SU-DHL-6 (cell line): ENCODE measurements around the gene SH3RF2.

Experiments used
- H2AFZ ChIP-seq: fragments of 200-600 bp; sonication (generic); 2 replicates; pipeline ENCODE4 v1.6.1; 2014; ENCODE audit warnings: low read depth, mild to moderate bottlenecking, moderate library complexity, mixed read lengths, antibody characterized with exemption, low read length; ENCODE audit not compliant: severe bottlenecking
- H3F3A ChIP-seq: fragments of 200-600 bp; shearing (Covaris generic); 2 replicates; pipeline ENCODE4 v1.6.0; 2016; ENCODE audit warnings: antibody characterized with exemption, mild to moderate bottlenecking; ENCODE audit not compliant: insufficient read depth
- H3K27ac ChIP-seq: fragments of 200-600 bp; sonication (generic); 2 replicates; pipeline ENCODE4 v1.5.1; 2016; ENCODE audit warnings: low read depth, mild to moderate bottlenecking, low read length, moderate library complexity, mixed read lengths
- H3K27me3 ChIP-seq: fragments of 200-600 bp; sonication (generic), shearing (Covaris generic); 2 replicates; pipeline ENCODE4 v1.6.0; 2014; ENCODE audit warnings: mild to moderate bottlenecking, low read length
- H3K36me3 ChIP-seq: fragments of 200-600 bp; sonication (generic); 2 replicates; pipeline ENCODE4 v1.6.1; 2014; ENCODE audit warnings: mild to moderate bottlenecking, low read length, mixed read lengths
- H3K4me2 ChIP-seq: fragments of 300-600, 200-600 bp; shearing (Covaris generic), sonication (generic); 2 replicates; pipeline ENCODE4 v1.6.0; 2014; ENCODE audit warnings: low read length, low read depth, mild to moderate bottlenecking; ENCODE audit not compliant: poor library complexity, severe bottlenecking
- H3K4me3 ChIP-seq: fragments of 200-600 bp; sonication (generic); 2 replicates; pipeline ENCODE4 v1.5.1; 2014; ENCODE audit warnings: antibody characterized with exemption, low read length, mild to moderate bottlenecking, mixed read lengths; ENCODE audit not compliant: insufficient read depth, poor library complexity, severe bottlenecking
- H3K79me2 ChIP-seq: fragments of 200-600 bp; sonication (generic); 2 replicates; pipeline ENCODE4 v1.6.1; 2014; ENCODE audit warnings: mild to moderate bottlenecking, low read length, moderate library complexity; ENCODE audit not compliant: insufficient read depth
- H3K9ac ChIP-seq: fragments of 200-600 bp; sonication (generic); 2 replicates; pipeline ENCODE4 v1.7.0; 2014; ENCODE audit warnings: mild to moderate bottlenecking, low read length
- H3K9me2 ChIP-seq: fragments of 200-600 bp; sonication (generic); replicated peaks from 2 replicates; pipeline ENCODE4 v1.6.1; 2014; ENCODE audit warnings: low read length; ENCODE audit not compliant: insufficient read depth
- H3K9me3 ChIP-seq: fragments of 200-600 bp; sonication (generic); 2 replicates; pipeline ENCODE4 v1.6.1; 2014; ENCODE audit warnings: low read length, mixed read lengths; ENCODE audit not compliant: insufficient read depth
- H4K20me1 ChIP-seq: fragments of 200-600 bp; sonication (generic); 2 replicates; pipeline ENCODE4 v1.6.1; 2014; ENCODE audit warnings: low read depth, mild to moderate bottlenecking, antibody characterized with exemption, low read length, moderate library complexity, mixed read lengths
- CTCF ChIP-seq: fragments of 200-600 bp; sonication (generic); IDR thresholded peaks from one replicate; pipeline ENCODE4 v1.5.1; 2017; ENCODE audit warnings: antibody characterized with exemption, mild to moderate bottlenecking, low read length, moderate library complexity; ENCODE audit not compliant: insufficient read depth, poor library complexity, severe bottlenecking
- EZH2phosphoT487 ChIP-seq: fragments of 200-600 bp; sonication (generic), shearing (Covaris generic); conservative IDR thresholded peaks from 2 replicates; pipeline ENCODE4 v1.6.1; 2018; ENCODE audit warnings: mild to moderate bottlenecking, antibody characterized with exemption, low read length, moderate library complexity, mixed read lengths

The SH3RF2 gene

GRCh38 chr5:145920542-145921210 is 15.7 kb upstream of the SH3RF2 start:
- Histone ChIP-seq H3K4me2 (no peak overlapping the region), H3K36me3 (no peaks in the 10 kb centered on the region), H4K20me1 (no peaks in the 10 kb centered on the region), H2AFZ (no peak overlapping the region), H3K79me2 (no peaks in the 10 kb centered on the region), H3K9me3 (no peaks in the 10 kb centered on the region), H3K27ac (no peak overlapping the region), H3K9ac (no peak overlapping the region), H3F3A (no peaks in the 10 kb centered on the region), H3K27me3 (no peaks in the 10 kb centered on the region), H3K9me2 (no peaks in the 10 kb centered on the region), H3K4me3 (no peak overlapping the region)
- TF ChIP-seq CTCF (no peak), EZH2phosphoT487 (no peak)

GRCh38 chr5:145921211-145921610 is 15.2 kb upstream of the SH3RF2 start:
- H4K20me1 ChIP-seq, result no peaks in the 10 kb centered on the region
- no peaks in the 10 kb centered on the region for H3K27me3 ChIP-seq
- no peak overlapping the region for H3K4me2 ChIP-seq
- H3K9me2 ChIP-seq, result no peaks in the 10 kb centered on the region
- H3F3A ChIP-seq, result no peaks in the 10 kb centered on the region
- H3K9me3 ChIP-seq, result no peaks in the 10 kb centered on the region
- H3K79me2 ChIP-seq, result no peaks in the 10 kb centered on the region
- TF ChIP-seq CTCF, result no peak
- TF ChIP-seq EZH2phosphoT487, result no peak
- H3K4me3 ChIP-seq, result no peak overlapping the region
- no peak overlapping the region for H2AFZ ChIP-seq
- no peaks in the 10 kb centered on the region for H3K36me3 ChIP-seq
- no peak overlapping the region for H3K27ac ChIP-seq
- no peak overlapping the region for H3K9ac ChIP-seq

- H3K27me3 ChIP-seq, result no peaks in the 10 kb centered on the region
- H3F3A ChIP-seq, result no peaks in the 10 kb centered on the region
- H3K9ac ChIP-seq, result no peak overlapping the region
- H3K27ac ChIP-seq, result no peak overlapping the region
- H3K36me3 ChIP-seq, result no peaks in the 10 kb centered on the region
- H3K9me3 ChIP-seq, result no peaks in the 10 kb centered on the region
- no peaks in the 10 kb centered on the region for H3K79me2 ChIP-seq
- TF ChIP-seq EZH2phosphoT487, result no peak
- no peak for TF ChIP-seq CTCF
- H2AFZ ChIP-seq, result no peak overlapping the region
- H3K9me2 ChIP-seq, result no peaks in the 10 kb centered on the region
- no peak overlapping the region for H3K4me3 ChIP-seq
- no peak overlapping the region for H3K4me2 ChIP-seq
- no peaks in the 10 kb centered on the region for H4K20me1 ChIP-seq
These were observed 14.3 kb upstream of the SH3RF2 start for GRCh38 chr5:145922059-145922458.
